Brain microvascular endothelial cell (primary cell): Measurements from ENCODE around the gene HECTD1.
"Not testable (repeated sequence)": the region's sequence is repeated elsewhere in the genome, so short reads cannot be mapped to it uniquely, and the experiment has no call there.

Experiments
- DNase-seq: peaks from one replicate; pipeline ENCODE4 v3.0.0-alpha.2; 2020
- H3K27ac ChIP-seq: fragments of 250-450 bp; sonication (Bioruptor Pico); 2 replicates; pipeline ENCODE4 v1.5.1; 2020; ENCODE audit warnings: mild to moderate bottlenecking, moderate library complexity
- H3K27me3 ChIP-seq: fragments of 250-450 bp; sonication (Bioruptor Pico); replicated peaks from 2 replicates; pipeline ENCODE4 v1.5.1; 2020; ENCODE audit warnings: mild to moderate bottlenecking
- H3K36me3 ChIP-seq: fragments of 250-450 bp; sonication (Bioruptor Pico); replicated peaks from 2 replicates; pipeline ENCODE4 v1.5.1; 2020; ENCODE audit warnings: mild to moderate bottlenecking
- H3K4me3 ChIP-seq: 2 replicates; pipeline ENCODE4 v1.5.1; 2011; ENCODE audit warnings: low read depth, mild to moderate bottlenecking, control low read depth, low read length, moderate library complexity
- CTCF ChIP-seq: IDR thresholded peaks from 2 replicates; pipeline ENCODE4 v1.5.1; 2011; ENCODE audit warnings: low read depth, mild to moderate bottlenecking, moderate library complexity, low read length, control low read depth, inconsistent platforms; ENCODE audit errors: missing control alignments
- in situ Hi-C: cut with HindIII; loops from 2 replicates; pipeline ENCODE4 v1.10.0; 2017; ENCODE audit warnings: low sequenced_read_pairs, low pct_ligation_motif_present

The HECTD1 gene

GRCh38 chr14:31252865-31253264, 45.3 kb upstream of the HECTD1 start:
- no peak for DNase-seq
- no peaks in the 10 kb centered on the region for H3K36me3 ChIP-seq
- H3K4me3 ChIP-seq: no peak overlapping the region
- in situ Hi-C loops: no loop called here
- no peaks in the 10 kb centered on the region for H3K27me3 ChIP-seq
- TF ChIP-seq CTCF: no peak
- H3K27ac ChIP-seq: no peak overlapping the region

- no peak overlapping the region for H3K4me3 ChIP-seq
- H3K27ac ChIP-seq: no peak overlapping the region
- in situ Hi-C loops: no loop called here
- no peaks in the 10 kb centered on the region for H3K27me3 ChIP-seq
- H3K36me3 ChIP-seq: no peaks in the 10 kb centered on the region
- no peak for TF ChIP-seq CTCF
- DNase-seq: no peak
Measured at GRCh38 chr14:31251028-31251958, 43.7 kb upstream of the HECTD1 start.

GRCh38 chr14:31244626-31245025, 37.0 kb upstream of the HECTD1 start:
- Histone ChIP-seq H3K4me3 (no peak overlapping the region), H3K27ac (no peak overlapping the region), H3K27me3 (no peaks in the 10 kb centered on the region), H3K36me3 (no peaks in the 10 kb centered on the region)
- DNase-seq: no peak
- in situ Hi-C loops: no loop called here
- TF ChIP-seq CTCF: no peak

GRCh38 chr14:31243860-31244259, 36.3 kb upstream of the HECTD1 start:
- no peak overlapping the region for H3K4me3 ChIP-seq
- no peak overlapping the region for H3K27ac ChIP-seq
- H3K27me3 ChIP-seq: no peaks in the 10 kb centered on the region
- H3K36me3 ChIP-seq: no peaks in the 10 kb centered on the region
- in situ Hi-C loops: no loop called here
- no peak for DNase-seq
- TF ChIP-seq CTCF: no peak

GRCh38 chr14:31242161-31242940, 34.8 kb upstream of the HECTD1 start:
- in situ Hi-C loops, H3K4me3 ChIP-seq, H3K27me3 ChIP-seq, H3K36me3 ChIP-seq: not testable (repeated sequence)
- DNase-seq: peak; percentile 78
- peak overlapping the region; percentile 16 for H3K27ac ChIP-seq

GRCh38 chr14:31241450-31242114, 34.0 kb upstream of the HECTD1 start:
- TF ChIP-seq CTCF: no peak
- H3K27ac ChIP-seq: peak overlapping the region; percentile 15
- no peaks in the 10 kb centered on the region for H3K36me3 ChIP-seq
- DNase-seq: peak; percentile 3
- in situ Hi-C loops: no loop called here
- no peak overlapping the region for H3K4me3 ChIP-seq
- H3K27me3 ChIP-seq: no peaks in the 10 kb centered on the region
